LNCaP clone FGC (cell line): Measurements from ENCODE around the gene PGS1.

ENCODE experiments used
- DNase-seq: peaks from one replicate; pipeline ENCODE4 v3.0.0-alpha.2; 2011; ENCODE audit warnings: low read depth
- H3K4me3 ChIP-seq: 2 replicates; pipeline ENCODE4 v1.5.1; 2011; ENCODE audit warnings: mild to moderate bottlenecking, low read depth, low read length, control low read depth
- TF ChIP-seq, protein P1 (sequence below): IDR thresholded peaks from 2 replicates; pipeline ENCODE4 v1.5.1; 2012; ENCODE audit warnings: mild to moderate bottlenecking; ENCODE audit not compliant: control insufficient read depth, insufficient read depth; ENCODE audit errors: extremely low read depth

Gene PGS1

DNA sequence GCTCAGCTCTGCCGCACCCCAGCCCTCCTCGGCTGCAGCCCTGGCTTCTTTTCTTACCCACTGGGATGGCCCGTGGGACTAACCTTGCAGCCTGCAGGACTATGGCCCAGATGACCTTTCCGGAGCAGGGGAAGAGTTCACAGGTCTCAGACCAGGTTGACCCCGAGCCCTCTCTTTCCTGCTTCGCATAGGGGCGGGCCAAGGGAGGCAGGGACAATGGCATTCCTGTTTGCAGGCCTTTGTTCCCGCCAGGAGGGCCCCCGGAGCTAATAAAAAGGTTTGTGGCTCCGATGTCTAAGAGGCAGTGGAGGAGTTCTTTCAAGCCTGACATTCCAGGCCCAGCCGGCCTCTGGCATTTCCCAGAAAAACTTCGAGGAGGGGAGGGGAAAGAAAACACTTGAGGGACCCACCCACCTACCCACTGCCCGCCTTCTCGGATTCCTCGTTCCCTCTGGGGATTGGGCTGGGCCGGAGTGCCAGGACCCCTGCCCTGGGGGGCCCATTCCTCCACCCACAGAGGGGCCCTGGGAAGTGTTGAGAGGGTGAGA lies 12.8 kb upstream of the PGS1 start:
- TF ChIP-seq, protein P1, sequence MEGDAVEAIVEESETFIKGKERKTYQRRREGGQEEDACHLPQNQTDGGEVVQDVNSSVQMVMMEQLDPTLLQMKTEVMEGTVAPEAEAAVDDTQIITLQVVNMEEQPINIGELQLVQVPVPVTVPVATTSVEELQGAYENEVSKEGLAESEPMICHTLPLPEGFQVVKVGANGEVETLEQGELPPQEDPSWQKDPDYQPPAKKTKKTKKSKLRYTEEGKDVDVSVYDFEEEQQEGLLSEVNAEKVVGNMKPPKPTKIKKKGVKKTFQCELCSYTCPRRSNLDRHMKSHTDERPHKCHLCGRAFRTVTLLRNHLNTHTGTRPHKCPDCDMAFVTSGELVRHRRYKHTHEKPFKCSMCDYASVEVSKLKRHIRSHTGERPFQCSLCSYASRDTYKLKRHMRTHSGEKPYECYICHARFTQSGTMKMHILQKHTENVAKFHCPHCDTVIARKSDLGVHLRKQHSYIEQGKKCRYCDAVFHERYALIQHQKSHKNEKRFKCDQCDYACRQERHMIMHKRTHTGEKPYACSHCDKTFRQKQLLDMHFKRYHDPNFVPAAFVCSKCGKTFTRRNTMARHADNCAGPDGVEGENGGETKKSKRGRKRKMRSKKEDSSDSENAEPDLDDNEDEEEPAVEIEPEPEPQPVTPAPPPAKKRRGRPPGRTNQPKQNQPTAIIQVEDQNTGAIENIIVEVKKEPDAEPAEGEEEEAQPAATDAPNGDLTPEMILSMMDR = no peak
- no peak overlapping the region for H3K4me3 ChIP-seq
- DNase-seq = no peak

DNA sequence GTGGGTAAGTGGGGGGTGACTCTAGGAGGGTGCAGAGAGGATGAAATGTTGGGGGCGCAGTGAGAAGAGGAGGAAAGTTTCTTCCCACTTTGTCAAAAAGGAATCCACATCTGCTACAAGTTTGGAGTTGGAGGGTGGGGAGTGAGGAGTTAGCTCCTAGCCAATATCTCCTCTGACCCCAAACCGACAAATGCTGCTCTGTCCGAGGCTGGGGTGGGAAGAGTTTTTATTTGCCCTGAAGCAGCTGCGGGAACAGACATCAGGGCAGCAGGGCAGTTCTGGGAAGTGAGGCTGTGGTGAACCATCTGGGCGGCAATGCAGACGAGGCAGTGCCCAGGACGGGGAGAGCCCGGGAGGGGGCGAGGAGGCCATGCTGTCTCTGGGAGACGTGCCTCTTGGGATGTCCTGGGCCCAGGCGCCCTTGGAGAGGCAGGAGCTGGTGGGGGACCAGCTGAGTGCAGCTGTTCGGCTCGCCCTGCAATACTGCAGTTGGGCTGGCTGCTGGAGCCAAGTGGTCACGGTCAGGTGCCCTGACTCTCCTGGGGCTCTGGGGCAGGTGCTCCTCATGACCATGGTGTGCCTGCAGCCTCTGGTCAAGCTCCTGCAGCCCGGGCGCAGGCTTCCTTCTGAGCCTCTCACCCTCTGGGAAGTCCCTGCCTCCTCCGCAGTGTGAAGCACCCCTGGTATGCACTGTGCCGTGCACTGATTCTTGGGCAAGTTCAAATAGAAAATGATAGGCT lies 12.2 kb upstream of the PGS1 start:
- no peak for DNase-seq
- TF ChIP-seq, protein P1 = no peak
- H3K4me3 ChIP-seq = no peak overlapping the region

DNA sequence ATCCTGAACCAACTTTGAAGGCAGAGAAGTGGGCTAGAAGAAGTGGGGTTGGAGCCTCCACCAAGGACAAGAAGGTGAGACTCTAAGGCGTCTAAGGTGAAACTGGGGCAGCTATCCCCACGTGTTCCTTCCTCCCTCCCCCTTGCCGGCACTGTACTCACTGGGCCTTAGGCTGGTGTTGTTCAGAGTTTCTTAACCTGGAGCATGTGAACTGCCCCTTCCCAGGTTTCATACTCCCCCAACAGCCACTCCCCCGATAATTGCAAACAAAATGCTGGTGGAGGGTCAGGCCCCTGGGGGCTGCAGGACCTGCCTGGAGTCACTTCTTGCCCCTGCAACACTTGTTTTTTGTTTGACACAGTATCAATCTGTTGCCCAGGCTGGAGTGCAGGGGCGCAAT lies 11.3 kb upstream of the PGS1 start:
- no peak for DNase-seq
- no peak overlapping the region for H3K4me3 ChIP-seq
- TF ChIP-seq, protein P1 = no peak

DNA sequence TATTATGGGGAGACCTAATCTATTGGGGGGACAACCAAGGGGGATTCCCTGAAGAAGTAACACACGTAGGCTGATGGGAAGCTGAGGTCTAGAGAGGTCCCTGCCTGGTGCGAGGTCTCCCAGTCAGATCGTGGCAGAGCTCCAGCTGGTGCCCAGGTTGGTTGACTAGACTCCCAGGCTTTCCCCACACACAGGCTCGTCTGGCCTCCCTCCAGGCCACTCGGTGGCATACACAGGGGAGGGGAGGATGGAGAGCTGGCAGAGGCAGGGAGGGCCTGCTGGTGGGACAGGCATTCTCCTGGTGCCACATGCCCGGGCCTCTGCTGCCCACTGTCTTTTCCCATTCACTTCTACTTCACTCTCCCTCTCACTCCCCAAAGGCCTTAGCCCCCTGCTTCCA lies 10.1 kb upstream of the PGS1 start:
- TF ChIP-seq, protein P1 = no peak
- DNase-seq = no peak

DNA sequence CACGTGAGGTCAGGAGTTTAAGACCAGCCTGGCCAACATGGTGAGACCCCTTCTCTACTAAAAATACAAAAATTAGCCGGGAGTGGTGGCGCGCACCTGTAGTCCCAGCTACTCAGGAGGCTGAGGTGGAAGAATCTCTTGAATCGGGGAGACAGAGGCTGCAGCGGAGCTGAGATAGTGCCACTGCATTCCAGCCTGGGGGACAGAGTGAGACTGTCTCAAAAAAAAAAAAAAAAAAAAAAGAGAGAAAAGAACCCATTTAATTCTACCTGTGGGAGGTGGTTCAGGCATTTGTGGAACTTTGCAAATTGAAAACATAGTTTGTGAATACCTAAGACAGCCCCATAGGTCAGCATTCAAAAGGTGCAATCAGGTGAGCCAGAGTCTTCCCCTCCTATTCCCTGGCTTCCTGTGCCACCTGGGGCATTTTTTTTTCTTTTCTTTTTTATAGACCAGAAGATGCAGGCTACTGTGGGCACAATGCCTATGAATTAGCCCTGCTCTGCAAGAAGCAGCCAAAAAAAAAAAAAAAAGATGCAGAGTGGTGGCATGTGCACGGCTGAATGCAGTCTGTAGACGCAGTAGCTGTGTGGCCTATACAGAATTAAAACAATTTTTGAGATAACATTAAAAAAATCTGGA lies 9.5 kb upstream of the PGS1 start:
- H3K4me3 ChIP-seq = no peak overlapping the region
- DNase-seq = no peak
- TF ChIP-seq, protein P1 = no peak

More for the DNA sequence above, 10.1 kb upstream of the PGS1 start:
- no peak overlapping the region for H3K4me3 ChIP-seq

DNA sequence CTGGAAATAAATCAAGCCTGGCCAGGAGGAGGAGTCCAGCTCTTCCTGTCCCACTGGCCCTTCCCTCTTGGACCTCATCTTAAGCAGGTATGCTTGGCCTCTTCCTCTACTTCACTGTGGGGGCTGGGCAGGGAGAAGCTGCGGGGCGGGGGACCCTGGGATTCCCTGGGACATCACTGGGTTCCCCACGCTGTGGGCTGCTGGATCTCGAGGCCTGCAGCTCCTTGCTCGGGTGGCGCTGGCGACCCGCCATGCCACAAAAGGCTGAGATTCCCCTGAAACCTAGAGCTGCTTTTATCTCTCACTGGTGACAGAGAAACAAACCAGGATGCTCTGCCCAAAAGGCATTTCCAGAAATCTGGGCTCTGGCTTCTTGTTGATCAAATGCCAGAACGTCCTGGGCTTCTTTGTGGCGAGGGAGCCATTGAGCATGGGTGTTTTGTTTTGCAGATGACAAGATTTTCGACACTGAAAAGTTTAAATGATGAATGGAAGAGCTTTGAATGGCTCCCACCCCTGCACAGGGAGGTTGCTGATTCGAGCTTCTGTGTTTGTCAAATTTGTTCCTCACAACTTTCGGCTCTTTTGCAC lies 8.6 kb upstream of the PGS1 start:
- DNase-seq = no peak
- TF ChIP-seq, protein P1 = no peak
- no peak overlapping the region for H3K4me3 ChIP-seq
